ENCODE results near the gene PRKAG2.
A peak's percentile ranks its signal among the peaks of the same experiment; 100 is the strongest.

- TF ChIP-seq RAD21 (IDR thresholded peaks at IDR 0.05) = peak; percentile 24 to 25
- TF ChIP-seq CTCF (IDR thresholded peaks at IDR 0.05; ENCODE audit: low read depth, low read length, missing input control) = no peak
- peak; percentile 79 for TF ChIP-seq ATF3 (IDR thresholded peaks at IDR 0.05)
- peak; percentile 30 for TF ChIP-seq REST (IDR thresholded peaks at IDR 0.05)
- TF ChIP-seq TAF1 (conservative IDR thresholded peaks at IDR 0.05) = no peak
- TF ChIP-seq RXRA (IDR thresholded peaks at IDR 0.05) = peak; percentile 99 to 100
- no peak for TF ChIP-seq FOXA2 (IDR thresholded peaks at IDR 0.05)
Observed at GRCh38 chr7:151801782-151802468, 75.0 kb downstream of the PRKAG2 start.
